ENCODE results near the gene PLEKHG3. TPM values are rescaled to one million over a fixed set of nuclear protein-coding genes. Genes with fewer than 3 reads are reported as not detected.

Gene PLEKHG3
- total and polyA plus RNA-seq, 9 donors: 17.6 to 34.3 (median 26.9) TPM

DNA sequence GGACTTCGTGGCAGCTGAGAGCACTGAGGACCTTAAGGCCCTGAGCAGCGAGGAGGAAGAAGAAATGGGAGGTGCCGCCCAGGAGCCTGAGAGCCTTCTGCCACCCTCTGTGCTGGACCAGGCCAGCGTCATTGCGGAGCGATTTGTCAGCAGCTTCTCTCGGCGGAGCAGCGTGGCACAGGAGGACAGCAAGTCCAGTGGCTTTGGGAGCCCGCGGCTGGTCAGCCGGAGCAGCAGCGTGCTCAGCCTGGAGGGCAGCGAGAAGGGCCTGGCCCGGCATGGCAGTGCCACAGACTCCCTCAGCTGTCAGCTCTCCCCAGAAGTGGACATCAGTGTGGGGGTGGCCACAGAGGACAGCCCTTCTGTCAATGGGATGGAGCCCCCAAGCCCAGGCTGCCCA, 37.0 kb downstream of the PLEKHG3 start:
- 96% methylated on average over 15 of the region's 15 CpGs for WGBS (ENCODE audit: insufficient coverage)
- Histone ChIP-seq H3K27ac (ENCODE audit: low read length) (no peak overlapping the region), H3K36me3 (ENCODE audit: control insufficient read depth, insufficient read depth, low read length) (peaks cover 90% of the 10 kb centered on the region), H3K27me3 (ENCODE audit: control insufficient read depth, insufficient read depth, low read length) (no peaks in the 10 kb centered on the region), H3K9me3 (replicated peaks; ENCODE audit: control insufficient read depth, low read depth, low read length) (no peaks in the 10 kb centered on the region), H3K4me3 (ENCODE audit: low read length) (no peak overlapping the region), H3K4me1 (ENCODE audit: control insufficient read depth, insufficient read depth, low read length) (peaks cover 3% of the 10 kb centered on the region)
- no peak for DNase-seq

DNA sequence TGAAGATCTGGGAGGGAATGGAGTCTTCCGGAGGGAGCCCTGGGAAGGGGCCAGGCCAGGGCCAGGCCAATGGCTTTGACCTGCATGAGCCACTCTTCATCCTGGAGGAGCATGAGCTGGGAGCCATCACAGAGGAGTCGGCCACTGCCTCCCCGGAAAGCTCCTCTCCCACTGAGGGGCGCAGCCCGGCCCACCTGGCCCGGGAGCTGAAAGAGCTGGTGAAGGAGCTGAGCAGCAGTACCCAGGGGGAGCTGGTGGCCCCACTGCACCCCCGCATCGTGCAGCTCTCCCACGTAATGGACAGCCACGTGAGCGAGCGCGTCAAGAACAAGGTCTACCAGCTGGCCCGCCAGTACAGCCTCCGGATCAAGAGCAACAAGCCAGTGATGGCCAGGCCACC, 37.7 kb downstream of the PLEKHG3 start:
- Histone ChIP-seq H3K36me3 (ENCODE audit: control insufficient read depth, insufficient read depth, low read length) (peaks cover 91% of the 10 kb centered on the region), H3K4me1 (ENCODE audit: control insufficient read depth, insufficient read depth, low read length) (peaks cover 5% of the 10 kb centered on the region), H3K27me3 (ENCODE audit: control insufficient read depth, insufficient read depth, low read length) (no peaks in the 10 kb centered on the region), H3K27ac (ENCODE audit: low read length) (no peak overlapping the region), H3K4me3 (ENCODE audit: low read length) (no peak overlapping the region), H3K9me3 (replicated peaks; ENCODE audit: control insufficient read depth, low read depth, low read length) (no peaks in the 10 kb centered on the region)
- 97% methylated on average over 14 of the region's 15 CpGs for WGBS (ENCODE audit: insufficient coverage)
- DNase-seq: no peak

DNA sequence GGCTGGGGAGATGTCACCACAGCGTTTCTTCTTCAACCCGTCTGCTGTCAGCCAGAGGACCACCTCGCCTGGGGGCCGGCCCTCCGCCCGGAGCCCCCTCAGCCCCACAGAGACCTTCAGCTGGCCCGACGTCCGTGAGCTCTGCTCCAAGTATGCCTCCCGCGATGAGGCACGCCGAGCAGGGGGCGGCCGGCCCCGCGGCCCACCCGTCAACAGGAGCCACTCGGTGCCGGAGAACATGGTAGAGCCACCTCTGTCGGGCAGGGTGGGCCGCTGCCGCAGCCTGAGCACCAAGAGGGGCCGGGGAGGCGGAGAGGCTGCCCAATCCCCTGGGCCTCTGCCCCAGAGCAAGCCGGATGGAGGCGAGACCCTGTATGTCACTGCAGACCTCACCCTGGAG, 38.8 kb downstream of the PLEKHG3 start:
- peaks cover 5% of the 10 kb centered on the region for H3K4me1 ChIP-seq (ENCODE audit: control insufficient read depth, insufficient read depth, low read length)
- DNase-seq: no peak
- H3K36me3 ChIP-seq (ENCODE audit: control insufficient read depth, insufficient read depth, low read length): peaks cover 92% of the 10 kb centered on the region
- no peak overlapping the region for H3K4me3 ChIP-seq (ENCODE audit: low read length)
- 94% methylated on average over 27 of the region's 27 CpGs for WGBS (ENCODE audit: insufficient coverage)
- H3K27me3 ChIP-seq (ENCODE audit: control insufficient read depth, insufficient read depth, low read length): no peaks in the 10 kb centered on the region
- H3K9me3 ChIP-seq (replicated peaks; ENCODE audit: control insufficient read depth, low read depth, low read length): no peaks in the 10 kb centered on the region
- no peak overlapping the region for H3K27ac ChIP-seq (ENCODE audit: low read length)

DNA sequence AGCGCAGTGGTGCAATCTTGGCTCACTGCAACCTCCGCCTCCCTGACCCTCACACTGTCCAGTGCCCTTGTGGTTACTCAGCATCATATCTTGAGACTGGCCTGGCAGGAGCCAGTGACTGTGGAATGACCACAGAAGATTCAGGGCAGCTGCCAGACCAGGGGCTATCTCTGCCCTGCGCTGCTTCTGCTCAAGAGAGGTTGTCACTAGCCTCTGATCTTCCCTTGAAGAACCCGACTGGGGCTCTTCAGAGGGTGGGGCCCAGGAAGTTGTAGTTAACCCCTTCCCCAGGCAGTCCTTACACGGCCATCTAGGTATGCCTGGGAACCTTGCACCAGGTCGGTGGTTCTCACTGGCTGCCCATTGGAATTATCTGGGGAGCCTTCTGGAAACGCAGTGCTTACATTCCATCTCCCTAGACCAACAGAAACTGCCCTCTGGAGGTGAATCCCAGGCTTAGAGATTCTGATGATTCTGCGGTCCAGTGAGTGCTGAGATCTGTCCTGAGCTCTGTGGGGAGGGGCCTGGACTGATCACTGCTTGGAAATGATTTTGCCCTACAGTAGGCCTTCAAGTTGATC, 41.4 kb downstream of the PLEKHG3 start:
- H3K36me3 ChIP-seq (ENCODE audit: control insufficient read depth, insufficient read depth, low read length): peaks cover 85% of the 10 kb centered on the region
- DNase-seq: no peak

GRCh38 chr14:64746298-64747250, 42.4 kb downstream of the PLEKHG3 start:
- Histone ChIP-seq H3K4me3 (ENCODE audit: low read length) (no peak overlapping the region), H3K36me3 (ENCODE audit: control insufficient read depth, insufficient read depth, low read length) (peaks cover 76% of the 10 kb centered on the region)

More for the DNA sequence above, 41.4 kb downstream of the PLEKHG3 start:
- Histone ChIP-seq H3K9me3 (replicated peaks; ENCODE audit: control insufficient read depth, low read depth, low read length) (no peaks in the 10 kb centered on the region), H3K4me3 (ENCODE audit: low read length) (no peak overlapping the region), H3K27ac (ENCODE audit: low read length) (no peak overlapping the region), H3K27me3 (ENCODE audit: control insufficient read depth, insufficient read depth, low read length) (no peaks in the 10 kb centered on the region), H3K4me1 (ENCODE audit: control insufficient read depth, insufficient read depth, low read length) (peaks cover 5% of the 10 kb centered on the region)
- 58% methylated on average over 6 of the region's 8 CpGs for WGBS (ENCODE audit: insufficient coverage)

DNA sequence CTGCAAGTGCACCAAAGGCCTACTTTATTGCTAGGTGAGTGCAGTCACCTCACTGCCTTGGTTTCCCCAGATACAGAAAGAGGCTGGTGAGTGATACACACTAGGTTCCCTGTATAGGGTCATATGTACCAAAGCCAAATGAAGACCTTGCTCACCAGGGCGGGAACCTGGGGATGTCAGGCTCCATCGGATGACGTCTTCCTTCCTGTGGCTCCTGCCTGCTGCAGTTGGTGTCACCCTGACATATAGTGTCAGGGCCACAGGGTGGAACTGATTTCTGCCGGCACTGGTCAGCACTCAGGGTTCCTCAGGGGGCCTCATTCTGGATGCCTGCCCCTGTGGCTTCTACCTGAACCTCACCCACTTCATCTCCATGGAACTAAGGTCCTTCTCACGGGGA, 43.1 kb downstream of the PLEKHG3 start:
- Histone ChIP-seq H3K27ac (ENCODE audit: low read length) (no peak overlapping the region), H3K36me3 (ENCODE audit: control insufficient read depth, insufficient read depth, low read length) (peaks cover 68% of the 10 kb centered on the region), H3K4me3 (ENCODE audit: low read length) (no peak overlapping the region), H3K4me1 (ENCODE audit: control insufficient read depth, insufficient read depth, low read length) (peaks cover 5% of the 10 kb centered on the region), H3K9me3 (replicated peaks; ENCODE audit: control insufficient read depth, low read depth, low read length) (no peaks in the 10 kb centered on the region), H3K27me3 (ENCODE audit: control insufficient read depth, insufficient read depth, low read length) (no peaks in the 10 kb centered on the region)
- WGBS (ENCODE audit: insufficient coverage): 90% methylated on average over 4 of the region's 5 CpGs
- DNase-seq: no peak

More at GRCh38 chr14:64746298-64747250, 42.4 kb downstream of the PLEKHG3 start:
- 63% methylated on average over 4 of the region's 12 CpGs for WGBS (ENCODE audit: insufficient coverage)
- H3K27ac ChIP-seq (ENCODE audit: low read length): no peak overlapping the region
- no peaks in the 10 kb centered on the region for H3K27me3 ChIP-seq (ENCODE audit: control insufficient read depth, insufficient read depth, low read length)
- no peaks in the 10 kb centered on the region for H3K9me3 ChIP-seq (replicated peaks; ENCODE audit: control insufficient read depth, low read depth, low read length)
- H3K4me1 ChIP-seq (ENCODE audit: control insufficient read depth, insufficient read depth, low read length): peaks cover 5% of the 10 kb centered on the region
- DNase-seq: no peak

GRCh38 chr14:64748521-64748920, 44.3 kb downstream of the PLEKHG3 start:
- Histone ChIP-seq H3K27ac (ENCODE audit: low read length) (no peak overlapping the region), H3K4me1 (ENCODE audit: control insufficient read depth, insufficient read depth, low read length) (peaks cover 5% of the 10 kb centered on the region), H3K9me3 (replicated peaks; ENCODE audit: control insufficient read depth, low read depth, low read length) (no peaks in the 10 kb centered on the region), H3K27me3 (ENCODE audit: control insufficient read depth, insufficient read depth, low read length) (no peaks in the 10 kb centered on the region), H3K4me3 (ENCODE audit: low read length) (no peak overlapping the region), H3K36me3 (ENCODE audit: control insufficient read depth, insufficient read depth, low read length) (peaks cover 63% of the 10 kb centered on the region)
- 91% methylated on average over 2 of the region's 6 CpGs for WGBS (ENCODE audit: insufficient coverage)
- no peak for DNase-seq

DNA sequence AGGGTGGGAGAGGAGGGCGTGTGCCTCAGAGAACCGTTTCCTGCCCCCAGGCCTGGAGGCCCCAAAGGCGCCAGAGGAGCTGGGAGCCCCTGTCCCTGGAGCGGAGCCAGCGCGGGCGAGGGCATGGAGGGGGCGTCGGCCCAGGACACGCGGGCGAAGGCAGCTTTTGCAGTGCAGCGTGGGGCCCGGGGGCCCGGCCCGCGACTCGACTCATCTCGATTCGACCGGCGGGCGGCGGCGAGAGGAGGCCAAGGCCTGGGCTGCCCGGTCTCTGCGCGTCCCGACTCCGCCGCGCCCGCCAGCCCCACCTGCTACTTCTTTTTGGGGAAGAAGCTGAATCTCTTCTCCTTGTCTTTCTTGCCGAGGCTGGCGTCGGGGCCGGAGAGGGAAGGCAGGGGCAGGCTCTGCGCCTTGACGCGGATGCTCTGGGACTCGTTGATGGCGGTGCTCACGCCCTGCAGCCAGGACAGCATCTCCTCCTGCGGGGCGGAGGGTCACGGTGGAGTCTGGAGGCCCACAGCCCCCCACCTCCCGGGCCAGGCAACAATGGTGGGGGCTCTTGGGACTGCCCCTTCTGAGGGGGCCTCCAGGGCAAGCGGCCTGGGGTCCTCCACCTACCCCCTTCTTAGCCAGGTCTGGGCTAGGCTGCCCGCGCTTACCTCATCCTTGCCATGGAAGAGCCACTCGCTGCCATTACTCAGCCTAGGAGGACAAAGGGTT, 44.9 kb downstream of the PLEKHG3 start:
- DNase-seq: no peak
- H3K27ac ChIP-seq (ENCODE audit: low read length): no peak overlapping the region
- H3K4me1 ChIP-seq (ENCODE audit: control insufficient read depth, insufficient read depth, low read length): peaks cover 5% of the 10 kb centered on the region
- 91% methylated on average over 50 of the region's 51 CpGs for whole genome bisulfite sequencing (ENCODE audit: insufficient coverage)
- no peaks in the 10 kb centered on the region for H3K27me3 ChIP-seq (ENCODE audit: control insufficient read depth, insufficient read depth, low read length)
- H3K9me3 ChIP-seq (replicated peaks; ENCODE audit: control insufficient read depth, low read depth, low read length): no peaks in the 10 kb centered on the region
- peaks cover 56% of the 10 kb centered on the region for H3K36me3 ChIP-seq (ENCODE audit: control insufficient read depth, insufficient read depth, low read length)
- H3K4me3 ChIP-seq (ENCODE audit: low read length): no peak overlapping the region

DNA sequence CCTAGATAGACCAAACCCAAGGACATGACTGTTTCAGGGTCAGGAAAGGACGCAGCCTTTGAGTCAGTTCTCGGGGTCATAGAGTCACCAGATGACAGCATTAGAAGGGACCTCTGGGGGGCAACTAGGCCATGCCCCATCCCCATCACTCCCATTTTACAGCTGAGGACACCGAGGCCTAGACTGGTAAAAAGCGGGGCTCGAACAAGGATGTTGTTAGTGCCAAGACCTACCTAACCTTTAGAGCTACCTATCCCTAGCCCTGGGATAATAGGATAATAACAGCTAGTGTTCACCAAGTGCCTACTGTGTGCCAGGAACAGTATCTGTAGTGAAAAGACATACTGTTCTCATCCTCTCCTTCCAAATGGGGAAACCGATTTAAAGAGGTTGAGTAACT, 48.7 kb downstream of the PLEKHG3 start:
- 94% methylated on average over 2 of the region's 6 CpGs for WGBS (ENCODE audit: insufficient coverage)
- peaks cover 23% of the 10 kb centered on the region for H3K36me3 ChIP-seq (ENCODE audit: control insufficient read depth, insufficient read depth, low read length)

DNA sequence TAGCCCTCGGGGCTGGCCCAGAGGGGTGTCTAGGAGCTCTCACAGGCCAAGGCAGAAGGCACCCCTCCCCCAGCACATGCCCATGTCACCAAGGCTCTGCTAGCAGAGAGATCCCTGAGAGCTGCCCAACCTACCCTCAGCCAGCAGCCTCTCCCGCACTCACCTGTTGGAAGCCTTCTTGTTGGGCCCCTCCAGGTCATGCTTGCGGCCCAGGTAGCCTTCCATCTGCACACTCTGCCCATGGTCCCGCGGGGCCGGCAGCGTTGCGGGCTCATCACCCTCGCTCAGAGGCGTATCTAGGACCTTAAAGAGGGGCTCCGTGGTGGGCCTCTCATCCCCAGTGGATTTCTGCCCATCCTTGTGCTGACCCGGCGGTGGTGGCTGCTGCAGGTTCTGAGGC, 49.1 kb downstream of the PLEKHG3 start:
- Histone ChIP-seq H3K27me3 (ENCODE audit: control insufficient read depth, insufficient read depth, low read length) (no peaks in the 10 kb centered on the region), H3K4me3 (ENCODE audit: low read length) (no peak overlapping the region), H3K9me3 (replicated peaks; ENCODE audit: control insufficient read depth, low read depth, low read length) (no peaks in the 10 kb centered on the region), H3K4me1 (ENCODE audit: control insufficient read depth, insufficient read depth, low read length) (peaks cover 18% of the 10 kb centered on the region), H3K36me3 (ENCODE audit: control insufficient read depth, insufficient read depth, low read length) (peaks cover 19% of the 10 kb centered on the region), H3K27ac (ENCODE audit: low read length) (no peak overlapping the region)
- DNase-seq: no peak
- WGBS (ENCODE audit: insufficient coverage): 75% methylated on average over 2 of the region's 13 CpGs

More for the DNA sequence above, 48.7 kb downstream of the PLEKHG3 start:
- Histone ChIP-seq H3K4me1 (ENCODE audit: control insufficient read depth, insufficient read depth, low read length) (peaks cover 13% of the 10 kb centered on the region), H3K9me3 (replicated peaks; ENCODE audit: control insufficient read depth, low read depth, low read length) (no peaks in the 10 kb centered on the region), H3K4me3 (ENCODE audit: low read length) (no peak overlapping the region), H3K27me3 (ENCODE audit: control insufficient read depth, insufficient read depth, low read length) (no peaks in the 10 kb centered on the region), H3K27ac (ENCODE audit: low read length) (no peak overlapping the region)
- no peak for DNase-seq
